ENCODE measurements around the gene NIPAL3.

NIPAL3 gene

GRCh38 chr1:24391882-24392603, 23.6 kb upstream of the NIPAL3 start:
- DNase-seq = peak; percentile 59

- no peak for DNase-seq
These were observed 23.0 kb upstream of the NIPAL3 start for GRCh38 chr1:24392604-24392946.

GRCh38 chr1:24392982-24393650, 22.5 kb upstream of the NIPAL3 start:
- no peak for DNase-seq

GRCh38 chr1:24393892-24394291, 21.7 kb upstream of the NIPAL3 start:
- peak; percentile 90 for DNase-seq

GRCh38 chr1:24400065-24400464, 15.5 kb upstream of the NIPAL3 start:
- DNase-seq = no peak

GRCh38 chr1:24403806-24404205, 11.8 kb upstream of the NIPAL3 start:
- no peak for DNase-seq

GRCh38 chr1:24406788-24407187, 8.8 kb upstream of the NIPAL3 start:
- DNase-seq = no peak

- DNase-seq = peak; percentile 91
These were observed 6.1 kb upstream of the NIPAL3 start for GRCh38 chr1:24409535-24409934.

GRCh38 chr1:24410750-24411149, 4.9 kb upstream of the NIPAL3 start:
- DNase-seq = peak; percentile 18

GRCh38 chr1:24411963-24412362, 3.6 kb upstream of the NIPAL3 start:
- peak; percentile 67 for DNase-seq

GRCh38 chr1:24412408-24412807, 3.2 kb upstream of the NIPAL3 start:
- no peak for DNase-seq

GRCh38 chr1:24413350-24414163, 2.0 kb upstream of the NIPAL3 start, which contains the start of gene STPG1:
Gene STPG1, minus strand, starts transcription at chr1:24413782. Its CDS starts 12,394 bp downstream, at chr1:24401388.
- DNase-seq = peak; percentile 88

- DNase-seq = no peak
These were observed 748 bp upstream of the NIPAL3 start for GRCh38 chr1:24414775-24415333.

- DNase-seq = peak; percentile 39
These were observed 486 bp downstream of the NIPAL3 start for GRCh38 chr1:24415910-24416665.

GRCh38 chr1:24416666-24417391, 1.2 kb downstream of the NIPAL3 start:
- peak; percentile 99 for DNase-seq

- DNase-seq = peak; percentile 82
These were observed 2.1 kb downstream of the NIPAL3 start for GRCh38 chr1:24417681-24418080.

GRCh38 chr1:24418898-24419628, 3.5 kb downstream of the NIPAL3 start:
- DNase-seq = peak; percentile 13

GRCh38 chr1:24420547-24420946, 4.9 kb downstream of the NIPAL3 start:
- no peak for DNase-seq

GRCh38 chr1:24421502-24421901, 5.9 kb downstream of the NIPAL3 start:
- peak; percentile 5 for DNase-seq

GRCh38 chr1:24424207-24424606, 8.6 kb downstream of the NIPAL3 start:
- no peak for DNase-seq

- no peak for DNase-seq
These were observed 9.4 kb downstream of the NIPAL3 start for GRCh38 chr1:24424990-24425389.

Measured in EL (cell line).